Anterior cingulate cortex (tissue), 58 donors: ENCODE data around the gene NFE2L2.
A peak's percentile ranks its signal among the peaks of the same experiment; 100 is the strongest.
"Not testable (repeated sequence)": the region's sequence is repeated elsewhere in the genome, so short reads cannot be mapped to it uniquely, and the experiment has no call there.

Experiments
- DNase-seq, 58 donors: peaks; one replicate each; lab custom pipeline; 2025; lab: John Stamatoyannopoulos, UW

NFE2L2 gene

GRCh38 chr2:177211169-177211568, 53.4 kb downstream of the NFE2L2 start:
- DNase-seq = no peak

GRCh38 chr2:177207101-177207500, 57.4 kb downstream of the NFE2L2 start:
- DNase-seq = no peak

DNA sequence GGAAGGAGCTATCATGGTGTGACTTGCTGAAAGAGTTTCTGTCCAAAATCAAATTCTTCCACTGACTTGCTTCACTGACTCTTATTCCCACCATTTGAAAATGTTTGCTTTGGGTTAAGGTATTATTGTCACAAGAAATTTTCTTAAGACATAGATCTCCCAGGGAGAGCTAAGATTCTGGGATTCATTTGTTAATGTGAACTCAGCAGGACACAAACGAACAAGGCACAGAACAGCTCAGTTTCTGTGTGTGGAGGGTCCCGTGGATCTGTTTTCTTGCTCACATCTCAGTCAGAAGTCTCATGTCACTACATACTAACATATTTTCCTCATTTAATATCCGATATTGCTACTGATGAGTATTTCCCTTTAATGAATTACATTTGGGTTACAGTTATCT, 60.1 kb downstream of the NFE2L2 start:
- peak in 1 of 58 donors; percentile 23 for DNase-seq

GRCh38 chr2:177201919-177202346, 62.6 kb downstream of the NFE2L2 start:
- peak in 1 of 58 donors; percentile 2 for DNase-seq

GRCh38 chr2:177200419-177200818, 64.1 kb downstream of the NFE2L2 start:
- not testable (repeated sequence) for DNase-seq

- no peak for DNase-seq
Measured at GRCh38 chr2:177195194-177195593, 69.3 kb downstream of the NFE2L2 start.

DNA sequence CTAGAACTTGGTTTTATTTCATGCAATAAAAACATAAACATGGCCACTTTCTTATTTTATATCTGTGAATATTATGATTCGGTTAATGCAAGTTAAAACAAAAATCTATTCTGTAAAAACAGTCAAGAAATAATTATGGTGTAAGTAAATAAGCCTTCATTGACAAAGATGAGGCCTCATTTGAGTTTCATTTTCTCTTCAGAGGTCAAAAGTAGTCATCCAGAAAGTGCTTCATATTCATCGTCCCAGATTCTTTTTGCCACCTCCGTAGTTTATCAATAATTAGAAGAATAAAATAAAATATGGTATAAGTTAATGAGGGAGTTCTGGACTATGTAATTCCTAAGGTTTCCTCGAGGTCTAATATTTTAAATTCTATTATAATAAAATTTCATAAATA, 71.3 kb downstream of the NFE2L2 start:
- no peak for DNase-seq

- no peak for DNase-seq
Measured at GRCh38 chr2:177192788-177193187, 71.7 kb downstream of the NFE2L2 start.

DNA sequence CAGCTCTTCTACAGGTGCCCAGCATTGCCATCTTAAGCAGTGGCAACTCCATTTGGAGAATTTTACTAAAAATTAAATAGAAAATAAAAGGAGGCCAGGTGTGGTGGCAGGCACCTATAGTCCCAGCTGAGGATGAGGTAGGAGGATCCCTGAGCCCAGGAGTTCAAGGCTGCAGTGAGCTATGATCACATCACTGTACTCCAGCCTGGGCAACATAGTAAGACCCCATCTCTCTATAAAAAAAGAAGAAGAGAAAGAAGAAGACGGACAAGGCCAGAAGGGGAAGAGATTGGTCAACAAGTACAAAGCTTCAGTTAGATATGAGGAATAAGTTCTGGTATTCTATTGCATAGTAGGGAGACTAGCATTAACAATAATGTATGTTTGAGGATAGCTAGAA, 73.6 kb downstream of the NFE2L2 start:
- no peak for DNase-seq

GRCh38 chr2:177188482-177189469, 75.8 kb downstream of the NFE2L2 start:
- no peak for DNase-seq

GRCh38 chr2:177187631-177188312, 76.8 kb downstream of the NFE2L2 start:
- DNase-seq = no peak

- not testable (repeated sequence) for DNase-seq
Measured at GRCh38 chr2:177186038-177186437, 78.5 kb downstream of the NFE2L2 start.

GRCh38 chr2:177184606-177185005, 79.9 kb downstream of the NFE2L2 start:
- no peak for DNase-seq

DNA sequence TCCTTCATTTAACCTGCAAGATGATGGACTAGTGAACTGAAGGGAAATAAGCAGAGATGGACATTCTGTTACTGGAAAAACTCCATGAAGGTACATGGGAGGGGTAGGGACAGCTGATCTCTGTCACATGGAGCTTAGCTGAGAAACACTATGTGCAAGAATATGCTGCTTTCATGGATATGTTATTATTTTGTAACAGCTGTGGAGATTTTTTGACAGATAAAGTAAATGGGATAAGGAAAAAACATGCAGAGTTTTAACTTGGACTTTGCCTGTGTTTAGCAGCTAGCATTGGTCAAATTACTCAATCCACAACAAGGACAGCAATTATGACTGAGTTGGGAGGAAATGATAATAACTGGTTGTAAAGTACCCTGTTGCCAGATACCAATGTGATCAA, 80.7 kb downstream of the NFE2L2 start:
- no peak for DNase-seq
